Stimulated activated CD8-positive, alpha-beta memory T cell treated with anti-CD3 and anti-CD28 coated beads, Interleukin-7, amount 100 ng/mL, for 48 hours (primary cell): Measurements from ENCODE around the gene SHOC2.

Source experiments
- DNase-seq, 2 donors: peaks; one replicate each; pipeline ENCODE4 v3.0.0-alpha.2; 2020; ENCODE audit warnings: low read depth in 1 of 2; ENCODE audit errors: extremely low read depth in 1 of 2

The SHOC2 gene

GRCh38 chr10:110919349-110919931 is at the start of gene SHOC2:
SHOC2 (plus strand) TSS chr10:110919604; CDS start chr10:110964359, 44,755 bp downstream.
- DNase-seq: peak; percentile 96 to 99

GRCh38 chr10:110870823-110871297 is 48.5 kb upstream of the SHOC2 start:
- DNase-seq: no peak

- peak; percentile 87 to 97 for DNase-seq
Observed at GRCh38 chr10:110871298-110872084, 47.9 kb upstream of the SHOC2 start, which contains the start of gene PDCD4. PDCD4 (plus strand) TSS chr10:110871928; CDS start chr10:110876028, 4,100 bp downstream.

- DNase-seq: peak; percentile 54 to 72
Observed at GRCh38 chr10:110872145-110872983, 47.0 kb upstream of the SHOC2 start.

- DNase-seq: no peak
Observed at GRCh38 chr10:110872984-110873923, 46.1 kb upstream of the SHOC2 start.

GRCh38 chr10:110873951-110874350 is 45.5 kb upstream of the SHOC2 start:
- no peak for DNase-seq

- DNase-seq: no peak
Observed at GRCh38 chr10:110876000-110876399, 43.4 kb upstream of the SHOC2 start.

- no peak for DNase-seq
Observed at GRCh38 chr10:110876788-110877187, 42.6 kb upstream of the SHOC2 start.

GRCh38 chr10:110880012-110880411 is 39.4 kb upstream of the SHOC2 start:
- no peak for DNase-seq

- no peak for DNase-seq
Observed at GRCh38 chr10:110881247-110881646, 38.2 kb upstream of the SHOC2 start.

GRCh38 chr10:110881905-110882304 is 37.5 kb upstream of the SHOC2 start:
- DNase-seq: no peak

GRCh38 chr10:110883924-110884323 is 35.5 kb upstream of the SHOC2 start:
- no peak for DNase-seq

GRCh38 chr10:110885932-110886674 is 33.3 kb upstream of the SHOC2 start:
- DNase-seq: no peak

- no peak for DNase-seq
Observed at GRCh38 chr10:110887560-110887959, 31.8 kb upstream of the SHOC2 start.

- no peak for DNase-seq
Observed at GRCh38 chr10:110892602-110893288, 26.7 kb upstream of the SHOC2 start.

GRCh38 chr10:110893559-110894179 is 25.7 kb upstream of the SHOC2 start:
- DNase-seq: no peak

- no peak for DNase-seq
Observed at GRCh38 chr10:110897184-110897583, 22.2 kb upstream of the SHOC2 start.

- DNase-seq: no peak
Observed at GRCh38 chr10:110898391-110898790, 21.0 kb upstream of the SHOC2 start.
